Left colon (tissue), 2 donors: Measurements from ENCODE around the gene GPR107. TPM values are rescaled to one million over a fixed set of nuclear protein-coding genes. Genes with fewer than 3 reads are reported as not detected.

Source experiments
- ATAC-seq: fragments of 200-7000 bp; cut with Tn5 transposase; one replicate; pipeline ENCODE4 v1.9.1; 2020; ENCODE audit warnings: mild to moderate bottlenecking, moderate library complexity
- DNase-seq, 2 donors: peaks; one replicate each; pipeline ENCODE4 v3.0.0-alpha.2; 2020
- intact Hi-C, 2 donors: fragments of 100-400 bp; cut with DNase I in 1 of 2; cut with micrococcal nuclease in 1 of 2; formaldehyde crosslinking; loops; one replicate each; pipeline versions ENCODE4 v1.11.2 to v1.14.0; 2022; cut with DNase I, micrococcal nuclease
- total RNA-seq, 2 donors: library from RNA; stranded (reverse); fragmentation: NEBNext Ultra II Directional; extraction: Animal tissue kit (Norgen Biotek cat#: 25700); gene quantifications; one replicate each; pipeline ENCODE4 v1.2.1, GENCODE V29; 2021
- donor health status: DM: no; HTN: no; CAD: no.
- donor health status: DM: yes; HTN: yes; CAD: no.

GPR107 gene
- total RNA-seq, 2 donors from 2014 or later, result 44.6 to 48.6 TPM

- no peak for DNase-seq
- no peak for ATAC-seq
- intact Hi-C loops, result no loop called here
Measured at GRCh38 chr9:130143279-130143893, 89.7 kb downstream of the GPR107 start.

GRCh38 chr9:130143958-130144366 is 90.3 kb downstream of the GPR107 start:
- DNase-seq, result peak in 1 of 2 donors; percentile 42
- intact Hi-C loops, result no loop called here
- peak; percentile 37 for ATAC-seq

- peak; percentile 67 for ATAC-seq
Measured at GRCh38 chr9:130144703-130145102, 91.0 kb downstream of the GPR107 start.

GRCh38 chr9:130145658-130146057 is 92.0 kb downstream of the GPR107 start:
- ATAC-seq, result no peak
- intact Hi-C loops, result no loop called here

More at GRCh38 chr9:130144703-130145102, 91.0 kb downstream of the GPR107 start:
- peak; percentile 27 to 39 for DNase-seq
- intact Hi-C loops, result no loop called here

GRCh38 chr9:130147198-130147597 is 93.5 kb downstream of the GPR107 start:
- DNase-seq (no peak), ATAC-seq (no peak)
- intact Hi-C loops, result no loop called here

More at GRCh38 chr9:130145658-130146057, 92.0 kb downstream of the GPR107 start:
- no peak for DNase-seq

GRCh38 chr9:130147910-130148309 is 94.2 kb downstream of the GPR107 start:
- intact Hi-C loops, result no loop called here
- ATAC-seq (no peak), DNase-seq (no peak)

- ATAC-seq, result no peak
- intact Hi-C loops, result no loop called here
- no peak for DNase-seq
Measured at GRCh38 chr9:130149031-130149430, 95.3 kb downstream of the GPR107 start.

GRCh38 chr9:130149654-130150286 is 96.1 kb downstream of the GPR107 start:
- no peak for DNase-seq
- intact Hi-C loops, result no loop called here
- ATAC-seq, result no peak

GRCh38 chr9:130150779-130151382 is 97.2 kb downstream of the GPR107 start:
- intact Hi-C loops, result no loop called here
- DNase-seq (no peak), ATAC-seq (no peak)

- DNase-seq, result no peak
- no peak for ATAC-seq
- intact Hi-C loops, result no loop called here
Measured at GRCh38 chr9:130154816-130155215, 101.1 kb downstream of the GPR107 start.

GRCh38 chr9:130155647-130156046 is 101.9 kb downstream of the GPR107 start:
- no peak for ATAC-seq
- no peak for DNase-seq
- intact Hi-C loops, result no loop called here

- ATAC-seq (peak; percentile 63), DNase-seq (no peak)
- intact Hi-C loops, result no loop called here
Measured at GRCh38 chr9:130156672-130157071, 103.0 kb downstream of the GPR107 start.

- intact Hi-C loops, result no loop called here
- ATAC-seq, result no peak
- no peak for DNase-seq
Measured at GRCh38 chr9:130157079-130157478, 103.4 kb downstream of the GPR107 start.

- DNase-seq (no peak), ATAC-seq (no peak)
- intact Hi-C loops, result no loop called here
Measured at GRCh38 chr9:130158001-130158400, 104.3 kb downstream of the GPR107 start.

- no peak for ATAC-seq
Measured at GRCh38 chr9:130159057-130159456, 105.4 kb downstream of the GPR107 start.

GRCh38 chr9:130159915-130160670 is 106.4 kb downstream of the GPR107 start:
- no peak for DNase-seq

More at GRCh38 chr9:130159057-130159456, 105.4 kb downstream of the GPR107 start:
- no peak for DNase-seq
- intact Hi-C loops, result no loop called here

GRCh38 chr9:130160862-130161470 is 107.3 kb downstream of the GPR107 start:
- DNase-seq (no peak), ATAC-seq (no peak)
- intact Hi-C loops, result no loop called here

More at GRCh38 chr9:130159915-130160670, 106.4 kb downstream of the GPR107 start:
- ATAC-seq, result no peak
- intact Hi-C loops, result no loop called here

GRCh38 chr9:130165579-130165978 is 111.9 kb downstream of the GPR107 start:
- intact Hi-C loops, result no loop called here
- ATAC-seq, result no peak
- no peak for DNase-seq

- intact Hi-C loops, result no loop called here
- ATAC-seq (no peak), DNase-seq (no peak)
Measured at GRCh38 chr9:130166399-130166798, 112.7 kb downstream of the GPR107 start.
